Neural cell (in vitro differentiated cells): ENCODE data around the gene STAT5B. TPM values are rescaled to one million over a fixed set of nuclear protein-coding genes. Genes with fewer than 3 reads are reported as not detected.

ENCODE experiments used
- H2AFZ ChIP-seq: fragments of 200-600, 300-800 bp; sonication (generic), shearing (Covaris generic); 2 replicates; pipeline ENCODE4 v1.6.0; 2014; ENCODE audit warnings: low read depth, mild to moderate bottlenecking, antibody characterized with exemption, low read length, moderate library complexity
- H3F3A ChIP-seq: fragments of 200-600 bp; shearing (Covaris generic); 2 replicates; pipeline ENCODE4 v1.6.1; 2016; ENCODE audit warnings: mild to moderate bottlenecking, moderate library complexity, mixed read lengths, antibody characterized with exemption, low read length; ENCODE audit not compliant: insufficient read depth, poor library complexity, severe bottlenecking
- H3K27ac ChIP-seq: fragments of 200-600, 300-800 bp; sonication (generic), shearing (Covaris generic); 2 replicates; pipeline ENCODE4 v1.5.1; 2014; ENCODE audit warnings: mild to moderate bottlenecking, low read length, moderate library complexity
- H3K27me3 ChIP-seq: fragments of 300-800, 200-600 bp; sonication (generic), shearing (Covaris generic); 2 replicates; pipeline ENCODE4 v1.6.0; 2014; ENCODE audit warnings: mild to moderate bottlenecking, low read depth, low read length, moderate library complexity; ENCODE audit not compliant: insufficient read depth
- H3K36me3 ChIP-seq: fragments of 300-800, 200-600 bp; sonication (generic), shearing (Covaris generic); 2 replicates; pipeline ENCODE4 v1.5.1; 2014; ENCODE audit warnings: mild to moderate bottlenecking, antibody characterized with exemption, low read length, moderate library complexity; ENCODE audit not compliant: insufficient read depth
- H3K4me2 ChIP-seq: fragments of 300-800, 200-600 bp; sonication (generic), shearing (Covaris generic); 2 replicates; pipeline ENCODE4 v1.6.0; 2014; ENCODE audit warnings: mild to moderate bottlenecking, low read length
- H3K4me3 ChIP-seq: fragments of 300-800, 200-600 bp; sonication (generic), shearing (Covaris generic); 2 replicates; pipeline ENCODE4 v1.5.1; 2014; ENCODE audit warnings: mild to moderate bottlenecking, low read length, moderate library complexity
- H3K79me2 ChIP-seq: fragments of 200-600 bp; shearing (Covaris generic); replicated peaks from 2 replicates; pipeline ENCODE4 v1.6.0; 2014; ENCODE audit warnings: mild to moderate bottlenecking, low read length, moderate library complexity; ENCODE audit not compliant: insufficient read depth
- H3K9ac ChIP-seq: fragments of 300-800, 200-600 bp; sonication (generic), shearing (Covaris generic); 2 replicates; pipeline ENCODE4 v1.6.1; 2016; ENCODE audit warnings: mild to moderate bottlenecking, low read length, mixed read lengths
- H3K9me2 ChIP-seq: fragments of 200-600 bp; shearing (Covaris generic); 2 replicates; pipeline ENCODE4 v1.6.1; 2016; ENCODE audit warnings: mild to moderate bottlenecking, low read length, mixed read lengths; ENCODE audit not compliant: insufficient read depth
- H3K9me3 ChIP-seq: fragments of 200-600, 300-800 bp; sonication (generic), shearing (Covaris generic); 2 replicates; pipeline ENCODE4 v1.6.1; 2016; ENCODE audit warnings: mild to moderate bottlenecking, mixed run types, low read length, moderate library complexity, mixed read lengths
- H4K20me1 ChIP-seq: fragments of 200-600 bp; shearing (Covaris generic); 2 replicates; pipeline ENCODE4 v1.6.1; 2016; ENCODE audit warnings: mild to moderate bottlenecking, mixed run types; ENCODE audit not compliant: insufficient read depth
- CTCF ChIP-seq: fragments of 450-650 bp; IDR thresholded peaks from 2 replicates; pipeline ENCODE4 v1.5.1; 2014; ENCODE audit warnings: antibody characterized with exemption, mild to moderate bottlenecking, moderate library complexity; ENCODE audit not compliant: poor library complexity, severe bottlenecking
- EP300 ChIP-seq: fragments of 450-650 bp; conservative IDR thresholded peaks from 2 replicates; pipeline ENCODE4 v1.6.1; 2014; ENCODE audit warnings: antibody characterized with exemption, mild to moderate bottlenecking, moderate library complexity; ENCODE audit not compliant: poor library complexity, severe bottlenecking
- EZH2 ChIP-seq: fragments of 200-600, 300-800 bp; shearing (Covaris generic), sonication (generic); IDR thresholded peaks from 2 replicates; pipeline ENCODE4 v1.6.1; 2014; ENCODE audit warnings: antibody characterized with exemption, low read length, borderline replicate concordance, mild to moderate bottlenecking; ENCODE audit not compliant: insufficient read depth, poor library complexity, severe bottlenecking
- MXI1 ChIP-seq: fragments of 450-650 bp; conservative IDR thresholded peaks from 2 replicates; pipeline ENCODE4 v1.6.1; 2014; ENCODE audit warnings: antibody characterized with exemption, mild to moderate bottlenecking; ENCODE audit not compliant: poor library complexity, severe bottlenecking
- POLR2AphosphoS5 ChIP-seq: IDR thresholded peaks from 2 replicates; pipeline ENCODE4 v1.6.1; 2012
- RAD21 ChIP-seq: fragments of 450-650 bp; conservative IDR thresholded peaks from 2 replicates; pipeline ENCODE4 v1.6.1; 2014; ENCODE audit warnings: antibody characterized with exemption, mild to moderate bottlenecking, moderate library complexity
- REST ChIP-seq: IDR thresholded peaks from 2 replicates; pipeline ENCODE4 v1.6.1; 2012; ENCODE audit warnings: borderline replicate concordance
- SMC3 ChIP-seq: fragments of 450-650 bp; conservative IDR thresholded peaks from 2 replicates; pipeline ENCODE4 v1.6.1; 2014; ENCODE audit warnings: antibody characterized with exemption, mild to moderate bottlenecking, moderate library complexity; ENCODE audit not compliant: poor library complexity
- TAF1 ChIP-seq: IDR thresholded peaks from 2 replicates; pipeline ENCODE4 v1.6.1; 2012; ENCODE audit warnings: low read depth
- polyA plus RNA-seq: library from polyadenylated mRNA; depleted of rRNA; stranded (reverse); fragments of >200 nt; gene quantifications from 2 replicates; pipeline ENCODE4 v1.2.3, GENCODE V29; 2014

STAT5B gene
- polyA plus RNA-seq, 1 donor from 2014 or later: 47.4 TPM

- H3K9me3 ChIP-seq: no peaks in the 10 kb centered on the region
- H3K4me3 ChIP-seq: no peak overlapping the region
- H4K20me1 ChIP-seq: no peaks in the 10 kb centered on the region
- no peaks in the 10 kb centered on the region for H3K36me3 ChIP-seq
- H3K4me2 ChIP-seq: no peak overlapping the region
- H3K9me2 ChIP-seq: no peaks in the 10 kb centered on the region
- no peak overlapping the region for H3K27ac ChIP-seq
- no peak overlapping the region for H3K9ac ChIP-seq
- no peaks in the 10 kb centered on the region for H3K27me3 ChIP-seq
- H3K79me2 ChIP-seq: no peaks in the 10 kb centered on the region
- no peaks in the 10 kb centered on the region for H3F3A ChIP-seq
- no peak overlapping the region for H2AFZ ChIP-seq
- TF ChIP-seq SMC3: no peak
- no peak for TF ChIP-seq MXI1
- no peak for TF ChIP-seq REST
Observed at GRCh38 chr17:42193216-42193968, 82.8 kb downstream of the STAT5B start.

DNA sequence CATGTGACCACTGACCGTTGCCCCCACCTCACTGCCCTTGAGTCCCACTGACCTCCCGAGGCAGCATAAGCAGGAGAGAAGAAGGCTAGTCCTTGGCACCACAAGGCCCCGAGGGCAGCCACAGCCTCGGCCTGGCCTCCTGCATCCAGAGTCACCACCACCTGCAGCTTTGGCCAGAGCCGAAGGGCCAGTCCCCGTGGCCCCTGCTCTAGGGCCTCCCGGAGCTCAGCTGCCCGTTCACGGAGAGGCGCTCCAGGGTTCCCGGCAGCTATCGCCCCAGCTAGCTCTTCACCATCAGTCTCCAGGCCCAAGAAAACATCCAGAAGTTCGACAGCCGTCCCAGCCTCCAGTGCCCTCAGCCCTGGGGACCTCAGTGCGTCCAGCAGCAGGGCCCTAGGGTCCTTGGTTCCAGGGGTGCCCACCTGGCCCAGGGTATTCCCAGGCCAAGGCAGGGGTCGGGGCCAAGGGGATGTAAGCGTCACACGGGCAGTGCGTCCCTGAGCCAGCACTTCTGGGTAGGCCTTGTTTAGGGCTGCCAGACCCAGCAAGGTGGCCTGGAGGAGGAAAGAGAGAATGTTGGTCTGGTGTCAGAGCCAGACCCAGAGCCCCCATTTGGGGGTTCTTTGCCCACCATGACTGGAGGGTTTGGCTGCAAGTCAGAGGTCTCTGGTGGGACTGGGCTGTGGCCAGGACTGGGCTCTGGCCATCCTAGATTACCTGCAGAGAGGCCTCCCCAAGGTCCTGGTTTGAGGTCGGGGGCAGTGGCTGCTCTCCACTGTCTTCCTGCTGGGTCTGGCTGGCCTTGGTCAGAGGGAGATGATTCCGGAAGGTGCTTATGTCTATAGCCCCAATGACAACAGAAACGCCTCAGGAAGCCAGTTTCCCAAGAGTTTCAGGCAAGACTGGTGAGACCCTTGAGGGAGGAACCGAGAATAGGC lies 83.7 kb downstream of the STAT5B start:
- no peak for TF ChIP-seq EZH2
- no peak for TF ChIP-seq TAF1
- no peak for TF ChIP-seq RAD21
- no peak for TF ChIP-seq EP300
- TF ChIP-seq REST: no peak
- no peak for TF ChIP-seq POLR2AphosphoS5
- no peak for TF ChIP-seq CTCF
- no peak for TF ChIP-seq MXI1
- no peaks in the 10 kb centered on the region for H3K9me2 ChIP-seq
- no peaks in the 10 kb centered on the region for H4K20me1 ChIP-seq
- H3K9me3 ChIP-seq: no peaks in the 10 kb centered on the region
- no peaks in the 10 kb centered on the region for H3K79me2 ChIP-seq
- H3K4me2 ChIP-seq: no peak overlapping the region
- no peak overlapping the region for H3K9ac ChIP-seq
- H3K36me3 ChIP-seq: no peaks in the 10 kb centered on the region
- no peak overlapping the region for H3K4me3 ChIP-seq
- no peaks in the 10 kb centered on the region for H3K27me3 ChIP-seq
- no peaks in the 10 kb centered on the region for H3F3A ChIP-seq
- no peak overlapping the region for H2AFZ ChIP-seq
- no peak overlapping the region for H3K27ac ChIP-seq
